ENCODE data around the gene NPDC1.

DNA sequence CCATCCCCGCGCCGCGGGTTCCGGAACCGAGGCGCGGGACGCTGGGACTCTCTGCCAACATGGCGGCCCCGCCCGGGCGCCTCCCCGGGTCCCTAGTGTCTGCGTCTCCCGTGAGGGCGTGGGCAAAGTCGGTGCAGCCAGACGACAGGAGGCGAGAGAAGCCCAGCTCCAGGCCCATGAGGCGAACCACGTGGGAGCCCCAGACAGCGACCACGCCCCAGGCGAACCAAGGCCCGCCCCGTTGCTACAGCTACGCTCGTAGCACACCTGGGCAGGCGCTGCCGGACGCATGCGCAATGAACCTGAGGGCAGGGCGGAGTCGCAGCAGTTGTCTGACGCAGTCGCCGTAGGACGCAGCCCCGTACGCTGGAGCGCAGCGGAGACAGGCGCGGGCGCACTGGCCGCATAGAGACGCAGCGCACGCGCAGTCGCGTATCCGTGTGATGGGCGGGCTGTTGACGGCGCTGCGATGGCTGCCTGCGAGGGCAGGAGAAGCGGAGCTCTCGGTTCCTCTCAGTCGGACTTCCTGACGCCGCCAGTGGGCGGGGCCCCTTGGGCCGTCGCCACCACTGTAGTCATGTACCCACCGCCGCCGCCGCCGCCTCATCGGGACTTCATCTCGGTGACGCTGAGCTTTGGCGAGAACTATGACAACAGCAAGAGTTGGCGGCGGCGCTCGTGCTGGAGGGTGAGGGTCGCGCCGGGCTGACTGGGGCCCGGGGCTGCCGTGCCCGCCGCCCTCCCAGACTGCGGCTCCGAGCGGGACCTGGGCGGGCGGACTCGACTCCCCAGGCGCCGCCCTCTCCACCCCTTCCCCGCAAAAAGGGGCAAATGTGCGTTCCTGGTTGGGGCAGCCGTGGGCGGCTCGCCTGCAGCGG is 40.8 kb upstream of the NPDC1 start, which contains the start of gene MAN1B1:
- TF ChIP-seq, protein P1, sequence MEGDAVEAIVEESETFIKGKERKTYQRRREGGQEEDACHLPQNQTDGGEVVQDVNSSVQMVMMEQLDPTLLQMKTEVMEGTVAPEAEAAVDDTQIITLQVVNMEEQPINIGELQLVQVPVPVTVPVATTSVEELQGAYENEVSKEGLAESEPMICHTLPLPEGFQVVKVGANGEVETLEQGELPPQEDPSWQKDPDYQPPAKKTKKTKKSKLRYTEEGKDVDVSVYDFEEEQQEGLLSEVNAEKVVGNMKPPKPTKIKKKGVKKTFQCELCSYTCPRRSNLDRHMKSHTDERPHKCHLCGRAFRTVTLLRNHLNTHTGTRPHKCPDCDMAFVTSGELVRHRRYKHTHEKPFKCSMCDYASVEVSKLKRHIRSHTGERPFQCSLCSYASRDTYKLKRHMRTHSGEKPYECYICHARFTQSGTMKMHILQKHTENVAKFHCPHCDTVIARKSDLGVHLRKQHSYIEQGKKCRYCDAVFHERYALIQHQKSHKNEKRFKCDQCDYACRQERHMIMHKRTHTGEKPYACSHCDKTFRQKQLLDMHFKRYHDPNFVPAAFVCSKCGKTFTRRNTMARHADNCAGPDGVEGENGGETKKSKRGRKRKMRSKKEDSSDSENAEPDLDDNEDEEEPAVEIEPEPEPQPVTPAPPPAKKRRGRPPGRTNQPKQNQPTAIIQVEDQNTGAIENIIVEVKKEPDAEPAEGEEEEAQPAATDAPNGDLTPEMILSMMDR (IDR thresholded peaks at IDR 0.05): no peak
- TF ChIP-seq EZH2 (IDR thresholded peaks at IDR 0.05; ENCODE audit: borderline replicate concordance, insufficient read depth, low read depth, low read length, poor library complexity, severe bottlenecking): no peak

All from B cell (primary cell).